SU-DHL-6 (cell line): ENCODE results near the gene CMTM8.

Source experiments
- H2AFZ ChIP-seq: fragments of 200-600 bp; sonication (generic); 2 replicates; pipeline ENCODE4 v1.6.1; 2014; ENCODE audit warnings: low read depth, mild to moderate bottlenecking, moderate library complexity, mixed read lengths, antibody characterized with exemption, low read length; ENCODE audit not compliant: severe bottlenecking
- H3F3A ChIP-seq: fragments of 200-600 bp; shearing (Covaris generic); 2 replicates; pipeline ENCODE4 v1.6.0; 2016; ENCODE audit warnings: antibody characterized with exemption, mild to moderate bottlenecking; ENCODE audit not compliant: insufficient read depth
- H3K27ac ChIP-seq: fragments of 200-600 bp; sonication (generic); 2 replicates; pipeline ENCODE4 v1.5.1; 2016; ENCODE audit warnings: low read depth, mild to moderate bottlenecking, low read length, moderate library complexity, mixed read lengths
- H3K27me3 ChIP-seq: fragments of 200-600 bp; sonication (generic), shearing (Covaris generic); 2 replicates; pipeline ENCODE4 v1.6.0; 2014; ENCODE audit warnings: mild to moderate bottlenecking, low read length
- H3K36me3 ChIP-seq: fragments of 200-600 bp; sonication (generic); 2 replicates; pipeline ENCODE4 v1.6.1; 2014; ENCODE audit warnings: mild to moderate bottlenecking, low read length, mixed read lengths
- H3K4me2 ChIP-seq: fragments of 300-600, 200-600 bp; shearing (Covaris generic), sonication (generic); 2 replicates; pipeline ENCODE4 v1.6.0; 2014; ENCODE audit warnings: low read length, low read depth, mild to moderate bottlenecking; ENCODE audit not compliant: poor library complexity, severe bottlenecking
- H3K4me3 ChIP-seq: fragments of 200-600 bp; sonication (generic); 2 replicates; pipeline ENCODE4 v1.5.1; 2014; ENCODE audit warnings: antibody characterized with exemption, low read length, mild to moderate bottlenecking, mixed read lengths; ENCODE audit not compliant: insufficient read depth, poor library complexity, severe bottlenecking
- H3K79me2 ChIP-seq: fragments of 200-600 bp; sonication (generic); 2 replicates; pipeline ENCODE4 v1.6.1; 2014; ENCODE audit warnings: mild to moderate bottlenecking, low read length, moderate library complexity; ENCODE audit not compliant: insufficient read depth
- H3K9ac ChIP-seq: fragments of 200-600 bp; sonication (generic); 2 replicates; pipeline ENCODE4 v1.7.0; 2014; ENCODE audit warnings: mild to moderate bottlenecking, low read length
- H3K9me2 ChIP-seq: fragments of 200-600 bp; sonication (generic); replicated peaks from 2 replicates; pipeline ENCODE4 v1.6.1; 2014; ENCODE audit warnings: low read length; ENCODE audit not compliant: insufficient read depth
- H3K9me3 ChIP-seq: fragments of 200-600 bp; sonication (generic); 2 replicates; pipeline ENCODE4 v1.6.1; 2014; ENCODE audit warnings: low read length, mixed read lengths; ENCODE audit not compliant: insufficient read depth
- H4K20me1 ChIP-seq: fragments of 200-600 bp; sonication (generic); 2 replicates; pipeline ENCODE4 v1.6.1; 2014; ENCODE audit warnings: low read depth, mild to moderate bottlenecking, antibody characterized with exemption, low read length, moderate library complexity, mixed read lengths
- CTCF ChIP-seq: fragments of 200-600 bp; sonication (generic); IDR thresholded peaks from one replicate; pipeline ENCODE4 v1.5.1; 2017; ENCODE audit warnings: antibody characterized with exemption, mild to moderate bottlenecking, low read length, moderate library complexity; ENCODE audit not compliant: insufficient read depth, poor library complexity, severe bottlenecking
- EZH2phosphoT487 ChIP-seq: fragments of 200-600 bp; sonication (generic), shearing (Covaris generic); conservative IDR thresholded peaks from 2 replicates; pipeline ENCODE4 v1.6.1; 2018; ENCODE audit warnings: mild to moderate bottlenecking, antibody characterized with exemption, low read length, moderate library complexity, mixed read lengths

Gene CMTM8

GRCh38 chr3:32198714-32199113 lies 39.8 kb upstream of the CMTM8 start:
- H3K4me2 ChIP-seq: no peak overlapping the region
- H3K36me3 ChIP-seq: no peaks in the 10 kb centered on the region
- TF ChIP-seq CTCF (no peak), EZH2phosphoT487 (no peak)
- H2AFZ ChIP-seq: no peak overlapping the region
- H4K20me1 ChIP-seq: no peaks in the 10 kb centered on the region
- no peaks in the 10 kb centered on the region; the same call in 1 of the 2 replicates for H3K27me3 ChIP-seq
- H3K9me2 ChIP-seq: no peaks in the 10 kb centered on the region
- no peaks in the 10 kb centered on the region for H3F3A ChIP-seq
- no peaks in the 10 kb centered on the region for H3K79me2 ChIP-seq
- H3K27ac ChIP-seq: no peak overlapping the region
- H3K9me3 ChIP-seq: no peaks in the 10 kb centered on the region
- H3K9ac ChIP-seq: no peak overlapping the region
- no peak overlapping the region for H3K4me3 ChIP-seq

GRCh38 chr3:32200490-32200889 lies 38.0 kb upstream of the CMTM8 start:
- Histone ChIP-seq H3K9me2 (no peaks in the 10 kb centered on the region), H3K4me3 (no peak overlapping the region), H3K9me3 (no peaks in the 10 kb centered on the region), H3F3A (no peaks in the 10 kb centered on the region), H3K27ac (no peak overlapping the region), H3K36me3 (no peaks in the 10 kb centered on the region), H2AFZ (no peak overlapping the region), H4K20me1 (no peaks in the 10 kb centered on the region), H3K4me2 (no peak overlapping the region), H3K27me3 (no peaks in the 10 kb centered on the region), H3K9ac (no peak overlapping the region), H3K79me2 (no peaks in the 10 kb centered on the region)
- TF ChIP-seq CTCF (no peak), EZH2phosphoT487 (no peak)

GRCh38 chr3:32200992-32201758 lies 37.3 kb upstream of the CMTM8 start:
- TF ChIP-seq CTCF (no peak), EZH2phosphoT487 (no peak)

More at GRCh38 chr3:32200992-32201758, 37.3 kb upstream of the CMTM8 start:
- H4K20me1 ChIP-seq: no peaks in the 10 kb centered on the region
- H3K27ac ChIP-seq: no peak overlapping the region
- no peak overlapping the region for H2AFZ ChIP-seq
- no peaks in the 10 kb centered on the region for H3K9me3 ChIP-seq
- no peaks in the 10 kb centered on the region for H3K9me2 ChIP-seq
- H3F3A ChIP-seq: no peaks in the 10 kb centered on the region
- H3K4me2 ChIP-seq: no peak overlapping the region
- H3K79me2 ChIP-seq: no peaks in the 10 kb centered on the region
- H3K9ac ChIP-seq: no peak overlapping the region
- H3K4me3 ChIP-seq: no peak overlapping the region
- H3K36me3 ChIP-seq: no peaks in the 10 kb centered on the region
- H3K27me3 ChIP-seq: no peaks in the 10 kb centered on the region
